SKM-1 (cell line): ENCODE measurements around the gene AR.

Experiments used
- DNase-seq: peaks from one replicate; lab custom pipeline; 2025; ENCODE audit not compliant: unreplicated experiment; lab: John Stamatoyannopoulos, UW

AR gene

GRCh38 chrX:67564475-67564874 is 20.7 kb downstream of the AR start:
- DNase-seq, result no peak

DNA sequence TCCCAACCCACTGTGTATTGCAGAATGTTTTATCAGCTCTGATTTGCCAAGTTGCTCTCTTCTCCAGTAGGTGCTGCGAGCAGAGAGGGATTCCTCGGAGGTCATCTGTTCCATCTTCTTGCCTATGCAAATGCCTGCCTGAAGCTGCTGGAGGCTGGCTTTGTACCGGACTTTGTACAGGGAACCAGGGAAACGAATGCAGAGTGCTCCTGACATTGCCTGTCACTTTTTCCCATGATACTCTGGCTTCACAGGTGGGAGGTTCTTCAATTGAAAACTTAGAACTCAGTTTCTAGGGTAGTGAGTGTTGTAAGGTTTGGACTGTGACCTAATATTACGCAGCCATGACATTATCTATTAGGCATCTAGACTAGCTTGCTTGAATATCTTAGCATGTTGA is 24.9 kb downstream of the AR start:
- no peak for DNase-seq

DNA sequence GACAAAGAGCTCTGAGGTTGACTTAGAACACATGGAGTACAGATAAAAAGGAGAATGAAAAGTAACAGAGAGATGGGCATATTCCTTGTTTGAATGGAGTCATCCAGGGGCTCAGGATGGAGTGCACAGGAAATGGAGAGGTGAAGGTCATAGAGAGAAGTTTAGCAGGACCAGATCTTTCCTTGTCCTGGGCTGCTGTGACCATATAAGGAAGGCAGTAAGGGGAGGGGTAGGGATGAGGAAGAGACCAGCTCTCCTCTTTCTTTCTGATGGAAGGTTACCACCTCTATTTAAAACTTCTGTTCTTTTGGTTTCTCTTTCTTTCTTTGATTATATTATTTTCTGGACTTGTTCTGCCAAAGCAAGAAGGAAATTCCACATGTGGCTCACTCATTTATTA is 27.0 kb downstream of the AR start:
- no peak for DNase-seq

DNA sequence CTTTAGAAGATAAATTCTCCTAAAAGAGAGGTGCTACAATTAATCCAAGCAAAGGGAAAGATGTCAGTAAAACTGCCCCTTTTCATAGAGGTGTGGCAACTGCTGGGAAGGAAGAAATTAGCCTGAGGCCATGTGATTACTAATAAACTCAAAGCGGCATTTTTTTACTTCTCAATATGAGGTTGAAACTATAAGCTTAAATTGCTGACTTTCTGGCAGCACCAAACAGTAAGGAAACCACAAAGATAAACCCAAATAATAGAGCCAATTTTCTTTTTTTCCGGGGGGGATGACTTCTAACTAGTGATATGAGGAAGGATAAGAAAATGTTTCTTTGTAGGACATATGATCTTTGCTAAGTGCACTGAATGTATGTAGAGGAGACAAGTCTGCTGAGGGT is 30.9 kb downstream of the AR start:
- no peak for DNase-seq

- no peak for DNase-seq
These were observed 38.6 kb downstream of the AR start for GRCh38 chrX:67582436-67582835.

- DNase-seq, result no peak
These were observed 39.4 kb downstream of the AR start for GRCh38 chrX:67583171-67583570.

- DNase-seq, result no peak
These were observed 41.6 kb downstream of the AR start for GRCh38 chrX:67585401-67585800.

DNA sequence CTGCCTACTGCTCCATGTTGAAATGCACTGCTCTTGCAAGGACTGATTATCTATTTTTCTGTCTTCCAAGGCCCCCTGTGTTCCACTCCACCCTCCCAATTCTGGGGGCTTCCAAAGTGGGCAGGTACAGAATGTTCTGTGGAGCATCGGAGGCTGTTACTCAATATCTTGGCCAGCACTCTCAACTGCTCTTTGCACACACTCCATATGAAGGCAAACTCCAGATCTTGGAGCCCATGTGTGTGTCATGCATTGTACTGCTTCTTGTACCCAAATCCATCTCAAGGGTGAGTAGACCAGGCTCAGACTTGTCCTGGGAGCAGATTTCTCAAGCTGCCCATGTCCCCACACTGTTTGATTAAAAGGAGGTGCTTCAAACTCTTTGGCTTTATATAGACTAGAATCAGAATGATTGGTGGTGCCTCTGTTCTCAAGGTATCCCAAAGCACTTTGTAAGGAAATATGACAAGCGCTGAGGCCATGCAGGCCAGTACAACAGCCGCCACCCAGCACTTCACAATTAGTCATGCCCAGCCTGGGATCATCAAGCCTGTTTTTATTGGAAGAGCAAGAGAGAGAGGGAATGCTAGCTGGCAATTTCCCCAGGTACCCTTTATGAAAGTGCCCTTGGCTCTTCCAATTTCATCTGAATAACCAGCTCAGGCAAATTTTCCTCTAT is 44.3 kb downstream of the AR start:
- no peak for DNase-seq

- no peak for DNase-seq
These were observed 53.3 kb downstream of the AR start for GRCh38 chrX:67596839-67597790.

DNA sequence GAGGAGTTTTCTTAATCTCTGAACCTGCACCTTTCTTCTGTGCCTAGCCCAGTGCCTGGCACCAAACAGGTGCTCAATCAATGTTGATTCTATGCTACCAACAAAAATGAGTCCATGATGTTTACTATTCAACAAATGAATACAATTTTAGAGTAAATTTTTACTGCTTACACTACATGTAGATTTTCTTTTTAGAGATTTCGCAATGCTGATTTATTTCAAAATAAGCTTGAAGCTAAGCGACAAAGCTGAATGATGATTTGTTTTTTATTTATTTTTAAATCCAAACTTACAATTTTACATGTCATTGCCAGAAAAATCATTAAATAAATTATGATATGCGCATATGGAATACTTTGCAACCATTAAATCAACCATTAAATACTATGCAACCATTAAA is 55.7 kb downstream of the AR start:
- no peak for DNase-seq

- no peak for DNase-seq
These were observed 58.0 kb downstream of the AR start for GRCh38 chrX:67601771-67602170.

GRCh38 chrX:67604979-67605703 is 61.3 kb downstream of the AR start:
- DNase-seq, result no peak

- no peak for DNase-seq
These were observed 63.6 kb downstream of the AR start for GRCh38 chrX:67607466-67607865.

DNA sequence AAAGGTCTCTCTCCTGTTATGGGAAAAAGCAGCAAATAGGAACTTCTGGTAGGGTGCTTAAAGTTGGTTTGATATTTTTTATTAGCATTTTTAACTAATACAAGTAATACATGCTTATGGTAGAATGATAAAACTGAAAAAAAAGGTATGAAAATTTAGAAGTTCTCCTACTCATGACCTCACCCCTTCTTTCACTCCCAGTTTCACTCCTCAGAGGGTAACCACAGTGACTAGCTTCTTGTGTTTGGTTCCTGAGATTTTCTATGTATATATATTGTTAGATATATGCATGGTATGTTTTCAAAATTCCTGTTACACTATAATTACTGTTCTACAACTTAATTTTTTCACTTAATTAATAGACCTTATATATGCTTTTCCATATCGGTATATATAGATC is 66.5 kb downstream of the AR start:
- DNase-seq, result no peak

DNA sequence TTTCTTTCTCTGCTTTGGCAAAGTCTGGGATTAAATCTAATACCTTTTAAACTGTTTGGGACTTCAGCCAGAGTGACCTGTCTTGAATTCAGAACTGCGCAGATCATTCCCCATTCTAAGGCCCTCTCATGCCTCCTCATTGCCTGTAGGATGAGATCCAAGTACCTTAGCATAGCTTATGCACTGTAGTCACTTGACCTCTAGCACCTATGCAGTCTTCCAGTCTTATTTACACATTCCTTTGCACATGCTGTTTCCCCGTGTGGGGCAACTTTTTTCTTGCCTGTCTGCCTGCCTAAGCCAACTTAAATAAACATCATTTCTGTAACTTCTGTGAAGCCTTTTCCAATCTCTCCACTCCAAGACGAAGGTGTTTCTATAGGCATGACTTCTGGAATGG is 68.4 kb downstream of the AR start:
- DNase-seq, result no peak

DNA sequence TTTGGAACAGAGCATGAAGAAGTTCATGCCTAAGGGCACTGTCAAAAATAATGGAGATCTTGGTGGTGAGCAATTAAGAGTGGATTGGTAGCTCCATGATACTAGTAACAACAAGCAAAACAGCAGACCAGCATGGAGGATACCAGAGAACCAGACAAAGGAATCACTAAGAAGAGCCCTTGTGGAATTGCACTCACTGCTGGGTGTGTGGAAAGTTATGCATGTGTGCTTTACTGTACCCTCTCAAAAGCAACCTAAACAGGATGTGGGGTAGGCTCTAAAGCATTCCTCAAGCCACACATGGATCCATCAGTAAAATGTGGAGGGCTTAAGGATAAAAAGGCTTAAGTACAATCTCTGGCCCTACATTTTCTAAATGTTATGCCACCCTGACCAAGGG is 69.5 kb downstream of the AR start:
- DNase-seq, result no peak

- no peak for DNase-seq
These were observed 70.2 kb downstream of the AR start for GRCh38 chrX:67613996-67614395.

DNA sequence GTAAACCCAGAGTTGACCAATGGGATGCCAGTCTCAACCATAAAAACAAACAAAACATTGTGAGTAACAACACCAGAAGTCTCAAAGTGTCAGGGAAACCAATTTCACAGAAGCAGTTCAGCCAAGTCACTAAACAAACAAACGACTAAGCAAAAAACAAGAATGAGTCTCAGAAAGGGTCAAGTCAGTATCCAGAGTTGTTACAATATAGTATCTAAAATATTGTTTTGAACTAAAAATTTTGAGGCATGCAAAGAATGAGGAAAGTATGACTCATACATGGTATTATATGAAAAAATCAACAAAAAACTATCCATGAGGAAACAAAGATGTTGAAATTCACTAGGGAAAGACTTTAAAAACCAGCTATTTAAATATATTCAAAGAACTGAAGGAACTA is 70.6 kb downstream of the AR start:
- DNase-seq, result no peak

DNA sequence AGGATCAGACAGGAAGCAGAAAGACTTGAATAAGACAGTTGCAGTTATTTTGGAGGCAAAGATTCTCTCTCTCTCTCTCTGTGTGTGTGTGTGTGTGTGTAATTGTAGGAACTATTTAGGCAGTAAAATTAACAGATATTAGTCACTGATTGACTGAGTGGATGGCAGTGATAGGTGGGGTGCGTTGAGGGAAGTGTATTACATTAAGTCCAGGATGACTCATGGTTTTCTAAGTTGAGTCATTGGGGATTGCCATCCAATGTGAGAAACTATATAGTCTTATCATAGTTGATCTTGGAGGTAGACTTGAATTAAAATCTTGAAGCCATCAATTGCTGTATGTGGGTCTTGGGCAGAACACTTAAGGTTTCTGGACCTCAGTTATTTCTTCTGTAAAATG is 75.4 kb downstream of the AR start:
- no peak for DNase-seq

DNA sequence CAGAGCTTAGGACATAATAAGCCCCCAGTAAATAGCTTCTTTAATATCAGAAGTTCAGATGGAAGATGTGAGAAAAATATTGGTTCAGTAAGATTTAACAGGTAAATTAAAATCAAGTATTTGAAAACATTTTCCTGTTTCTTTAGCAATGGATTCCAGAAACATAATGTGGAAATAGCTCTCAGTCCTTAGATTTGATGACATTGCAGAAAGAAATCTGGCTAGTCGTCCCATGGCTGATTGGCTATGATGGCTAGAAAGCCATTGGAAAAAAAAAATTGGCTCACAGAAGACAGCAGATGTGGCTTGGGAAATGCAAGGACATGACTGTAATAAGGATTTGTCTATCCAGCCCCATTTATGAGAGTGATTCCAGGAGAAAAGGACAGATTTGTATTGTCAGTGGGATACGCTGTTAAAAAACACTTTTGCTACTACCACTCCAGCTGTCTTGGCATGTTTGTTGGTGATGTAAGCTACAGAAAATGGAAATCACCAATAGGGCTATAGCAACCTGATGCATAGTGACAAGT is 78.3 kb downstream of the AR start:
- DNase-seq, result no peak

DNA sequence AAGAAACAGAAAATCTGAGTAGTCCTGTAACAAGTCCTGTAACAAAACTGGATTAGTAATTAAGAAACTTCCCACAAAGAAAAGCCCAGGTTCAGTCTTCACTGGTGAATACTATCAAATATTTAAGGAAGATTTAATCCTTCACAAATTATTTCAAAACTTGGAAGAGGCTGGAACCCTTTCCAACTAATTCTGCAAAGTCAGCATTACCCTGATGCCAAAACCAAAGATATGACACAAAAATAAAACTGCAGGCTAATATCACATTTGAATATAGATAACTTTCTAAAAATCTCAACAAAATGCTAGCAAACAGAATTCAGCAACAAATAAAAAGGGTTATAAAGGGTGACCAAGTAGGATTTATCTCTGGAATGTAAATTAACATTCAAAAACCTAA is 80.5 kb downstream of the AR start:
- no peak for DNase-seq

DNA sequence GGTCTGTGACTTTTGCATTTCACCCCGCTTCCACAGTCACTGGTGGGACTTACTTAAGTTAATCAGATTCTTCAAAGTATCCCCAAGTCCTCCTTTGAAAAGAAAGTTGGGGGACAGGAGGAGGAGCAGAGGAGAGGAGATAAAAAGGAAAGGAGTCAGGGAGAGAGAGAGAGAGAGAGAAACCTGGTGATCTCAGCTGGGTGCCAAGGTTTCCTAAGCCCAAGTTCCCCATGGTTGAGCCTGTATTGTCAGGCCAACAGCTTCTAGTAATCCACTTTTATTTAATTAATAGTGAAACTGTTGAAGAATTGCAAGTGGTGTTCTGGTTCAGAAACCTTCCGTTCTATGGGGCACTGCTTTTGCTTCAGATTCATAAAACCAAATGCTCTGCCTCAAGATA is 91.6 kb downstream of the AR start:
- DNase-seq, result no peak
